GM12892 (cell line): Measurements from ENCODE around the gene GALNT2.

Experiments used
- POLR2A ChIP-seq: IDR thresholded peaks from 2 replicates; pipeline ENCODE4 v1.6.1; 2011; ENCODE audit warnings: low read depth, low read length, control low read depth
- POLR2AphosphoS5 ChIP-seq: IDR thresholded peaks from 2 replicates; pipeline ENCODE4 v1.6.1; 2011; ENCODE audit warnings: low read depth, low read length, control low read depth
- TAF1 ChIP-seq: IDR thresholded peaks from 2 replicates; pipeline ENCODE4 v1.6.1; 2011; ENCODE audit warnings: low read depth, mild to moderate bottlenecking, control low read depth, low read length, borderline replicate concordance

- TF ChIP-seq POLR2AphosphoS5 = no peak
- no peak for TF ChIP-seq POLR2A
- no peak for TF ChIP-seq TAF1
Observed at GRCh38 chr1:230070321-230071208, 3.5 kb downstream of the GALNT2 start.
